Measurements from ENCODE around the gene CTIF. TPM values are rescaled to one million over a fixed set of nuclear protein-coding genes. Genes with fewer than 3 reads are reported as not detected.

The CTIF gene
- polyA plus RNA-seq, 4 donors, result 8.1 to 22.6 (median 11.3) TPM

GRCh38 chr18:48800466-48800865 is 261.6 kb downstream of the CTIF start:
- 91 to 94% (median 93%) methylated on average over 6 of the region's 6 CpGs for WGBS, 3 donors
- Histone ChIP-seq H3K27me3 (ENCODE audit: control insufficient read depth in 3 of 3, insufficient read depth in 3 of 3, low read length in 3 of 3) (no peaks in the 10 kb centered on the region), H3K4me1 (ENCODE audit: control insufficient read depth in 3 of 3, insufficient read depth in 2 of 3, low read depth in 1 of 3, low read length in 2 of 3) (peaks cover 2 to 55% (median 9%) of the 10 kb centered on the region in 3 donors), H3K9me3 (ENCODE audit: control insufficient read depth in 2 of 2, insufficient read depth in 1 of 2, low read depth in 1 of 2, low read length in 1 of 2) (no peaks in the 10 kb centered on the region), H3K36me3 (ENCODE audit: control insufficient read depth in 3 of 3, insufficient read depth in 2 of 3, low read depth in 1 of 3, low read length in 3 of 3) (peaks cover 0 to 60% (median 0%) of the 10 kb centered on the region in 3 donors), H3K27ac (ENCODE audit: low read depth in 1 of 3, low read length in 2 of 3) (peak overlapping the region in 1 of 3 donors; percentile 78), H3K4me3 (ENCODE audit: low read depth in 1 of 3, low read length in 3 of 3) (no peak overlapping the region)
- DNase-seq, result no peak
- no peak for FAIRE-seq

GRCh38 chr18:48800876-48801727 is 262.3 kb downstream of the CTIF start:
- peak overlapping the region; percentile 78 to 82 (median 78) for H3K27ac ChIP-seq (ENCODE audit: low read depth in 1 of 3, low read length in 2 of 3)
- no peaks in the 10 kb centered on the region for H3K9me3 ChIP-seq (ENCODE audit: control insufficient read depth in 2 of 2, insufficient read depth in 1 of 2, low read depth in 1 of 2, low read length in 1 of 2)
- no peak for DNase-seq
- peaks cover 2 to 55% (median 9%) of the 10 kb centered on the region in 3 donors for H3K4me1 ChIP-seq (ENCODE audit: control insufficient read depth in 3 of 3, insufficient read depth in 2 of 3, low read depth in 1 of 3, low read length in 2 of 3)
- no peak for FAIRE-seq
- 70 to 73% (median 72%) methylated on average over 14 of the region's 14 CpGs for WGBS, 3 donors
- H3K27me3 ChIP-seq (ENCODE audit: control insufficient read depth in 3 of 3, insufficient read depth in 3 of 3, low read length in 3 of 3), result no peaks in the 10 kb centered on the region
- no peak overlapping the region for H3K4me3 ChIP-seq (ENCODE audit: low read depth in 1 of 3, low read length in 3 of 3)
- peaks cover 0 to 60% (median 0%) of the 10 kb centered on the region in 3 donors for H3K36me3 ChIP-seq (ENCODE audit: control insufficient read depth in 3 of 3, insufficient read depth in 2 of 3, low read depth in 1 of 3, low read length in 3 of 3)

- Histone ChIP-seq H3K36me3 (ENCODE audit: control insufficient read depth in 3 of 3, insufficient read depth in 2 of 3, low read depth in 1 of 3, low read length in 3 of 3) (peaks cover 0 to 54% (median 0%) of the 10 kb centered on the region in 3 donors), H3K4me1 (ENCODE audit: control insufficient read depth in 3 of 3, insufficient read depth in 2 of 3, low read depth in 1 of 3, low read length in 2 of 3) (peaks cover 7 to 58% (median 10%) of the 10 kb centered on the region in 3 donors), H3K27me3 (ENCODE audit: control insufficient read depth in 3 of 3, insufficient read depth in 3 of 3, low read length in 3 of 3) (no peaks in the 10 kb centered on the region), H3K27ac (ENCODE audit: low read depth in 1 of 3, low read length in 2 of 3) (peak overlapping the region; percentile 78 to 82 (median 78)), H3K4me3 (ENCODE audit: low read depth in 1 of 3, low read length in 3 of 3) (no peak overlapping the region), H3K9me3 (ENCODE audit: control insufficient read depth in 2 of 2, insufficient read depth in 1 of 2, low read depth in 1 of 2, low read length in 1 of 2) (no peaks in the 10 kb centered on the region)
- FAIRE-seq (no peak), DNase-seq (peak; percentile 96 to 97)
- 17 to 66% (median 41%) methylated on average over 7 of the region's 7 CpGs for WGBS, 3 donors
Measured at GRCh38 chr18:48801728-48802542, 263.1 kb downstream of the CTIF start.

GRCh38 chr18:48802543-48803290 is 263.9 kb downstream of the CTIF start:
- FAIRE-seq, result no peak
- no peaks in the 10 kb centered on the region for H3K9me3 ChIP-seq (ENCODE audit: control insufficient read depth in 2 of 2, insufficient read depth in 1 of 2, low read depth in 1 of 2, low read length in 1 of 2)
- H3K36me3 ChIP-seq (ENCODE audit: control insufficient read depth in 3 of 3, insufficient read depth in 2 of 3, low read depth in 1 of 3, low read length in 3 of 3), result peaks cover 0 to 47% (median 0%) of the 10 kb centered on the region in 3 donors
- no peak overlapping the region for H3K4me3 ChIP-seq (ENCODE audit: low read depth in 1 of 3, low read length in 3 of 3)
- peak in 1 of 2 donors; percentile 45 for DNase-seq
- H3K27me3 ChIP-seq (ENCODE audit: control insufficient read depth in 3 of 3, insufficient read depth in 3 of 3, low read length in 3 of 3), result no peaks in the 10 kb centered on the region
- peak overlapping the region; percentile 17 to 78 (median 72) for H3K27ac ChIP-seq (ENCODE audit: low read depth in 1 of 3, low read length in 2 of 3)
- H3K4me1 ChIP-seq (ENCODE audit: control insufficient read depth in 3 of 3, insufficient read depth in 2 of 3, low read depth in 1 of 3, low read length in 2 of 3), result peaks cover 7 to 62% (median 10%) of the 10 kb centered on the region in 3 donors
- WGBS, 3 donors, result 37 to 76% (median 44%) methylated on average over 11 of the region's 11 CpGs

- 96 to 100% (median 97%) methylated on average over 3 of the region's 3 CpGs for WGBS, 3 donors
- peaks cover 7 to 58% (median 10%) of the 10 kb centered on the region in 3 donors for H3K4me1 ChIP-seq (ENCODE audit: control insufficient read depth in 3 of 3, insufficient read depth in 2 of 3, low read depth in 1 of 3, low read length in 2 of 3)
- DNase-seq (no peak), FAIRE-seq (no peak)
- no peaks in the 10 kb centered on the region for H3K27me3 ChIP-seq (ENCODE audit: control insufficient read depth in 3 of 3, insufficient read depth in 3 of 3, low read length in 3 of 3)
- no peak overlapping the region for H3K4me3 ChIP-seq (ENCODE audit: low read depth in 1 of 3, low read length in 3 of 3)
- peaks cover 0 to 46% (median 0%) of the 10 kb centered on the region in 3 donors for H3K36me3 ChIP-seq (ENCODE audit: control insufficient read depth in 3 of 3, insufficient read depth in 2 of 3, low read depth in 1 of 3, low read length in 3 of 3)
- H3K27ac ChIP-seq (ENCODE audit: low read depth in 1 of 3, low read length in 2 of 3), result no peak overlapping the region
- H3K9me3 ChIP-seq (ENCODE audit: control insufficient read depth in 2 of 2, insufficient read depth in 1 of 2, low read depth in 1 of 2, low read length in 1 of 2), result no peaks in the 10 kb centered on the region
Measured at GRCh38 chr18:48803518-48803917, 264.7 kb downstream of the CTIF start.

- Histone ChIP-seq H3K36me3 (ENCODE audit: control insufficient read depth in 3 of 3, insufficient read depth in 2 of 3, low read depth in 1 of 3, low read length in 3 of 3) (peaks cover 0 to 46% (median 0%) of the 10 kb centered on the region in 3 donors), H3K9me3 (ENCODE audit: control insufficient read depth in 2 of 2, insufficient read depth in 1 of 2, low read depth in 1 of 2, low read length in 1 of 2) (no peaks in the 10 kb centered on the region), H3K27ac (ENCODE audit: low read depth in 1 of 3, low read length in 2 of 3) (no peak overlapping the region), H3K27me3 (ENCODE audit: control insufficient read depth in 3 of 3, insufficient read depth in 3 of 3, low read length in 3 of 3) (no peaks in the 10 kb centered on the region), H3K4me3 (ENCODE audit: low read depth in 1 of 3, low read length in 3 of 3) (no peak overlapping the region), H3K4me1 (ENCODE audit: control insufficient read depth in 3 of 3, insufficient read depth in 2 of 3, low read depth in 1 of 3, low read length in 2 of 3) (peaks cover 7 to 52% (median 9%) of the 10 kb centered on the region in 3 donors)
- no peak for FAIRE-seq
- WGBS, 3 donors, result 80 to 90% (median 87%) methylated on average over 11 of the region's 11 CpGs
- no peak for DNase-seq
Measured at GRCh38 chr18:48803951-48804855, 265.4 kb downstream of the CTIF start.

- H3K27ac ChIP-seq (ENCODE audit: low read depth in 1 of 3, low read length in 2 of 3), result no peak overlapping the region
- H3K9me3 ChIP-seq (ENCODE audit: control insufficient read depth in 2 of 2, insufficient read depth in 1 of 2, low read depth in 1 of 2, low read length in 1 of 2), result no peaks in the 10 kb centered on the region
- WGBS, 3 donors, result 92 to 95% (median 93%) methylated on average over 11 of the region's 11 CpGs
- peaks cover 7 to 43% (median 9%) of the 10 kb centered on the region in 3 donors for H3K4me1 ChIP-seq (ENCODE audit: control insufficient read depth in 3 of 3, insufficient read depth in 2 of 3, low read depth in 1 of 3, low read length in 2 of 3)
- peaks cover 0 to 43% (median 0%) of the 10 kb centered on the region in 3 donors for H3K36me3 ChIP-seq (ENCODE audit: control insufficient read depth in 3 of 3, insufficient read depth in 2 of 3, low read depth in 1 of 3, low read length in 3 of 3)
- FAIRE-seq, result no peak
- no peak overlapping the region for H3K4me3 ChIP-seq (ENCODE audit: low read depth in 1 of 3, low read length in 3 of 3)
- no peaks in the 10 kb centered on the region for H3K27me3 ChIP-seq (ENCODE audit: control insufficient read depth in 3 of 3, insufficient read depth in 3 of 3, low read length in 3 of 3)
- DNase-seq, result no peak
Measured at GRCh38 chr18:48804856-48805610, 266.2 kb downstream of the CTIF start.

Data from small intestine (tissue), 7 donors.